ENCODE data around the gene UBE2E3.

DNA sequence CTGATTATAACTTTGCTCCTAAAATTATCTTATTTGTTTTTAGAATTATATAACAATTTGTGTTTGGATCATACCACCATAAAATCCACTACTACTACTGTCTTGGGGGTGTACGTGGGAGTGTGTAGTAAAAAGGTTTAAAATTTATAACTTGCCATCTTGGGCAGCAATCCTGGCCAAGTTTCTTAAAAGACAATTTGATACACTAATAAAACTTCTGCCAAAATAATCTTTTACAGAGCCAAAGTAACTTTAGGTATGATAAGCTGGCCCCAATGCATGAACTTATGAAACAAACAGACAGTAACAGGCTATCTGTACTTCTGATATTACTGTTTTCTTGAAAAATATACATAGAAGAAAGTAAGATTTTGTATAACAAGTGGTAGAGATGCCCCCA, 11.3 kb upstream of the UBE2E3 start:
- TF ChIP-seq POLR2AphosphoS5 (IDR thresholded peaks at IDR 0.05; ENCODE audit: borderline replicate concordance, low read depth, low read length) (no peak), EZH2 (IDR thresholded peaks at IDR 0.05) (no peak), FOXP2 (optimal IDR thresholded peaks at IDR 0.05; ENCODE audit: control extremely low read depth, extremely low read length, insufficient read depth) (no peak)
